ENCODE data around the gene PDZD7.
"Not testable (repeated sequence)": the region's sequence is repeated elsewhere in the genome, so short reads cannot be mapped to it uniquely, and the experiment has no call there.

PDZD7 gene

GRCh38 chr10:101038484-101038883 is 7.6 kb upstream of the PDZD7 start:
- no peak for DNase-seq (ENCODE audit: low read depth)

GRCh38 chr10:101036726-101037125 is 5.8 kb upstream of the PDZD7 start:
- no peak for DNase-seq (ENCODE audit: low read depth)

GRCh38 chr10:101035916-101036702 is 5.2 kb upstream of the PDZD7 start:
- no peak for DNase-seq (ENCODE audit: low read depth)

GRCh38 chr10:101035314-101035713 is 4.4 kb upstream of the PDZD7 start:
- DNase-seq (ENCODE audit: low read depth): no peak

GRCh38 chr10:101034404-101034803 is 3.5 kb upstream of the PDZD7 start:
- not testable (repeated sequence) for DNase-seq (ENCODE audit: low read depth)

- DNase-seq (ENCODE audit: low read depth): no peak
Measured at GRCh38 chr10:101033276-101033675, 2.3 kb upstream of the PDZD7 start.

GRCh38 chr10:101032637-101033224 is 1.8 kb upstream of the PDZD7 start:
- DNase-seq (ENCODE audit: low read depth): peak; percentile 92

GRCh38 chr10:101031796-101032636 is 1.1 kb upstream of the PDZD7 start:
- DNase-seq (ENCODE audit: low read depth): peak; percentile 75

GRCh38 chr10:101030496-101031127 is 317 bp downstream of the PDZD7 start:
- peak; percentile 65 for DNase-seq (ENCODE audit: low read depth)

GRCh38 chr10:101029520-101030295 is 1.2 kb downstream of the PDZD7 start:
- DNase-seq (ENCODE audit: low read depth): peak; percentile 38

DNA sequence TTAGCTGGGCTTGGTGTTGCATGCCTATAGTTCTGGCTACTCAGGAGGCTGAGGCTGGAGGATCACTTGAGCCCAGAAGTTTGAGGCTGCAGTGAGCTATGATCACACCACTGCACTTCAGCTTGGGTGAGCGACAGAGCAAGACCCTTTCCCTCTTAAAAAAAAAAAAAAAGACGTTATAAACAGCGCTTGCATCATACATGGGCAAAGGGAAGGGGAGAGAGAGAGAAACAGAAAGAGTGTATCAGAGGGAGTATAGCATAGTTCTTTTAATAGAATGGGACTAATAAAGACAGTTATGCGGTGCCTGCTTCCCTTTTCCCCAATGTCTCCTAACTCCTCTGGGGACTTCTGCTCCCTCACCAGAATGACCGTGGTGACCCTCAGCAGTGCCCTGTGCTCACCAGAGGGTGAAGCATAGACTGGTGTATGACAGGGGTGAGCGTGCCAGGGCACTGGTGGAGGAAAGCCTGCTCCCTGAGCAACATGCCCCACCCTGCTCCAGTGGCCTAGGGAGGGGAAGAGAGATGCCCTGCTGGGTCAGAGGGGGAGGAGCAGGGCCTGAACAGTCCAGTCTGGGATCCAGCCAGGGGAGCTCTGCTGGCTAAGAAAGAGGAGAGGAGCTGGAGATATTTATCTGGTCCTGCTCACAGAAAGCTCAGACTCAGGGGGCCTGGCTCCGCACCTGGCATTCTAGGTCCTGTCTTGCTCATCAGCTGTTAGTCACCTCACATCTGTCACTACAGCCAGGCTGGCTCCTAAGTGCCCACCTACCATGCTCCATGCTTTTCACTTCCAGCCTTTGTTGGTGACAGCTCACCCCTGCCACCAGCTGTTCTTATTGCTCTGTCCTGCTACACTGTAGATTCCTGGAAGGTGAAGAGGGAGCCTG is 2.2 kb downstream of the PDZD7 start:
- no peak for DNase-seq (ENCODE audit: low read depth)

GRCh38 chr10:101027106-101027720 is 3.7 kb downstream of the PDZD7 start:
- DNase-seq (ENCODE audit: low read depth): no peak

DNA sequence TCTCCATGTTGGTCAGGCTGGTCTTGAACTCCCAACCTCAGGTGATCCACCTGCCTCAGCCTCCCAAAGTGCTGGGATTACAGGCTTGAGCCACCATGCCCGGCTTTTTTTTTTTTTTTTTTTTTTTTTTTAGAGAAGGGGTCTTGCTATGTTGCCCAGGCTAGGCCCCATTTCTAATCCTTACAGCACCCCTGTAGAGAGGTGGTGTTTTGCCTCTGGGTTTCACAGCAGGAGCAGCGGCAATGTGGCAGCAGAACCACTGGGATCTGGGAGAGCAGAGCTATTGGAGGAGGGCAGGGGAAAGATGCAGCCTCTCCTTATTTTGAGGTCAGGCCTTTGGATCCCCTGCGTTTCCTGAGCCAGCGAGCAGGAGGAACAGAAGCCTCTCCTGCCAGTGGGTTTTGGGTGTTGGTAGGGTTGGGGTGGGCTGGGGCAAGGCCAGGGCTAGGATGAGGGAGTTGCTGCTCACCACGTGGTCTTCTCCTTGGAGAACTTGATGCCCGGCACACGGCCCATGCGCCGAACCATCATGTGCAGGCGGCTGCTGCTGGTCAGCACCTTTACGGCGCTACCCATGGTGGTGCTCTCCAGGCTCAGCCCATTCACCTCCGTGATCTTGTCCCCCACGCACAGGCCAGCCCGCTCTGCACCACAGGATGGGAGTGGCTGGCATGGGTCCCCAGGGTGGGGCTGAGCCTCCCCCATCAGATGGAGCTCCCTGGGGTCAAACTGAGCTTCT is 7.8 kb downstream of the PDZD7 start:
- DNase-seq (ENCODE audit: low read depth): no peak

GRCh38 chr10:101021692-101022251 is 9.2 kb downstream of the PDZD7 start:
- no peak for DNase-seq (ENCODE audit: low read depth)

DNA sequence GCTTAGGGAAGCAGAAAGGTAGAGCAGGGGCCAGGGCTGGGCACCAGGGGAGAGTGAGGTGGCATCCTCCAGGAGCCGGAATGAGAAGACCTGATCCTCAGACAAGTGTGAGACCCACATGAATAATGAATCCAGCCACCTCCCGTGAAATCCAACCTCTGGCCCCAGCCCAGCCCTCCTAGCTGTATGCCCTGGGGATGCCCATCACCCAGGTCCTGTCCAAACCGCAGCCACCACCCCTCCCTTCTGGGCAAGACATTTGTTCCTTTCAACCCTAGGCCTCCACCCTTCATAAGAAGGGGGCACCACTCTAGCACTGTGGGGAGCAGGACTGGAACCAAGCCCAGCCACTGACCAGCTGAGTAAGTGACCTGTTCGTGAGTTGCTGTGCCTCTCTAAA is 9.7 kb downstream of the PDZD7 start:
- no peak for DNase-seq (ENCODE audit: low read depth)

- no peak for DNase-seq (ENCODE audit: low read depth)
Measured at GRCh38 chr10:101020427-101021075, 10.4 kb downstream of the PDZD7 start.

DNA sequence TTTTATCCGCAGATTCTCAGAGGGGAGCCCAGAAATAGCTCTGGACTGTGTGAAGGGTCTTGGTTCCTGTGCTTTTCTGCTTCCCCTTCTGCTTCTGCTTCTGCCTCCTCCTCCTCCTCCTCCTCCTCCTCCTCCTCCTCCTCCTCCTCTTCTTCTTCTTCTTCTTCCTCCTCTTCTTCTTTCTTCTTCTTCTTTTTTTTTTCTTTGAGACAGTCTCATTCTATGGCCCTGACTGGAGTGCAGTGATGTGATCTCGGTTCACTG is 11.6 kb downstream of the PDZD7 start:
- DNase-seq (ENCODE audit: low read depth): no peak

GRCh38 chr10:101018600-101019439 is 12.1 kb downstream of the PDZD7 start:
- DNase-seq (ENCODE audit: low read depth): peak; percentile 88

All from ELR (cell line).